H1 (cell line): ENCODE results near the gene RPUSD3. TPM values are rescaled to one million over a fixed set of nuclear protein-coding genes. Genes with fewer than 3 reads are reported as not detected.

ENCODE experiments used
- CTCF ChIA-PET: fragments of 300-600 bp; sonication (Branson Sonifier 250); formaldehyde crosslinking; loops from one replicate; lab custom pipeline; 2021; ENCODE audit not compliant: partially characterized antibody; lab: Charles Lee
- POLR2A ChIA-PET: fragments of 300-600 bp; sonication (Branson Sonifier 250); formaldehyde crosslinking; loops from one replicate; lab custom pipeline; 2021; ENCODE audit warnings: inconsistent platforms; ENCODE audit not compliant: partially characterized antibody; lab: Charles Lee
- DNase-seq, 2 experiments: peaks; one replicate each; pipeline versions ENCODE4 v3.0.0 to v3.0.0-alpha.2; 2010 to 2022; ENCODE audit warnings: low spot score in 2 of 2, low read depth in 1 of 2, mixed read lengths in 1 of 2
- FAIRE-seq: peaks from 2 replicates; lab custom pipeline; 2011; peaks lifted over from hg19 to GRCh38; lab: Jason Lieb, UNC
- H2AFZ ChIP-seq: 2 replicates; pipeline ENCODE4 v1.8.1; 2012; ENCODE audit warnings: low read length, inconsistent platforms
- H2AK5ac ChIP-seq: 2 replicates; pipeline ENCODE4 v1.6.1; 2013; ENCODE audit warnings: low read depth, low read length
- H2BK120ac ChIP-seq: replicated peaks from 2 replicates; pipeline ENCODE3; 2013; ENCODE audit warnings: low read depth, low read length, inconsistent platforms
- H2BK12ac ChIP-seq: 2 replicates; pipeline ENCODE4 v1.6.1; 2013; ENCODE audit warnings: low read depth, low read length
- H2BK15ac ChIP-seq: 2 replicates; pipeline ENCODE4 v1.6.1; 2013; ENCODE audit warnings: low read length
- H2BK20ac ChIP-seq: 2 replicates; pipeline ENCODE4 v1.6.1; 2013; ENCODE audit warnings: low read length
- H2BK5ac ChIP-seq: 2 replicates; pipeline ENCODE4 v1.6.1; 2013; ENCODE audit warnings: low read depth, low read length
- H3K14ac ChIP-seq: 2 replicates; pipeline ENCODE4 v1.6.1; 2013; ENCODE audit warnings: inconsistent platforms; ENCODE audit not compliant: insufficient read length
- H3K18ac ChIP-seq: 2 replicates; pipeline ENCODE4 v1.6.1; 2013; ENCODE audit warnings: low read length; ENCODE audit errors: extremely low read depth
- H3K23ac ChIP-seq: 2 replicates; pipeline ENCODE4 v1.6.1; 2013; ENCODE audit warnings: inconsistent platforms; ENCODE audit not compliant: insufficient read length
- H3K23me2 ChIP-seq: 2 replicates; pipeline ENCODE4 v1.6.1; 2013; ENCODE audit warnings: low read depth, low read length
- H3K27ac ChIP-seq: 2 replicates; pipeline ENCODE4 v1.6.1; 2011; ENCODE audit warnings: low read depth, low read length, inconsistent platforms
- H3K27me3 ChIP-seq, 4 experiments: replicated peaks in 1 of 4; 1 replicate in 1 of 4; 2 replicates in 3 of 4; pipeline versions ENCODE4 v1.6.1 to v1.8.1; 2011 to 2013; ENCODE audit warnings: low read length in 3 of 4, mild to moderate bottlenecking in 3 of 4, inconsistent platforms in 2 of 4, mixed read lengths in 2 of 4, moderate library complexity in 1 of 4; ENCODE audit not compliant: control insufficient read depth in 3 of 4, insufficient read depth in 3 of 4; ENCODE audit errors: extremely low read depth in 1 of 4
- H3K36me3 ChIP-seq, 4 experiments: 2 replicates each; pipeline versions ENCODE4 v1.6.1 to v1.8.1; 2011 to 2013; ENCODE audit warnings: mild to moderate bottlenecking in 4 of 4, low read length in 3 of 4, moderate library complexity in 2 of 4, control low read depth in 1 of 4, inconsistent platforms in 1 of 4; ENCODE audit not compliant: insufficient read depth in 4 of 4, control insufficient read depth in 2 of 4
- H3K4ac ChIP-seq: replicated peaks from 2 replicates; pipeline ENCODE3; 2013; ENCODE audit warnings: low read length, low read depth, mixed read lengths, inconsistent platforms; ENCODE audit not compliant: insufficient read length
- H3K4me1 ChIP-seq, 4 experiments: replicated peaks in 1 of 4; 1 replicate in 1 of 4; 2 replicates in 3 of 4; pipeline versions ENCODE4 v1.6.1 to v1.8.1; 2011 to 2013; ENCODE audit warnings: low read length in 3 of 4, inconsistent platforms in 2 of 4, mixed read lengths in 1 of 4; ENCODE audit not compliant: insufficient read depth in 4 of 4, control insufficient read depth in 3 of 4
- H3K4me2 ChIP-seq, 2 experiments: 2 replicates each; pipeline versions ENCODE4 v1.6.1 to v1.8.1; 2011 to 2013; ENCODE audit warnings: low read depth in 2 of 2, low read length in 2 of 2, control low read depth in 1 of 2, inconsistent platforms in 1 of 2, mild to moderate bottlenecking in 1 of 2; ENCODE audit not compliant: insufficient read depth in 1 of 2
- H3K4me3 ChIP-seq, 4 experiments: fragments of 200-600, 300-600 bp in 1 of 4; sonication (generic), shearing (Covaris generic), sonication (Bioruptor Twin) in 1 of 4; 2 replicates each; pipeline versions ENCODE4 v1.5.1 to v1.8.1; 2011 to 2016; ENCODE audit warnings: low read length in 4 of 4, low read depth in 3 of 4, control low read depth in 2 of 4, inconsistent platforms in 2 of 4, mild to moderate bottlenecking in 2 of 4, mixed read lengths in 1 of 4, moderate library complexity in 1 of 4; ENCODE audit not compliant: insufficient read depth in 2 of 4; ENCODE audit errors: extremely low read depth in 1 of 4
- H3K56ac ChIP-seq: replicated peaks from 2 replicates; pipeline ENCODE3; 2013; ENCODE audit warnings: low read depth, mild to moderate bottlenecking, mixed read lengths, low read length, inconsistent platforms; ENCODE audit not compliant: insufficient read length
- H3K79me1 ChIP-seq: 2 replicates; pipeline ENCODE4 v1.6.1; 2013; ENCODE audit warnings: low read depth, low read length, control low read depth
- H3K79me2 ChIP-seq, 2 experiments: 2 replicates each; pipeline versions ENCODE4 v1.6.1 to v1.8.1; 2012 to 2013; ENCODE audit warnings: low read length in 2 of 2, mild to moderate bottlenecking in 2 of 2, inconsistent platforms in 1 of 2; ENCODE audit not compliant: insufficient read depth in 2 of 2, control insufficient read depth in 1 of 2
- H3K9ac ChIP-seq, 4 experiments: replicated peaks in 1 of 4; 1 replicate in 1 of 4; 2 replicates in 3 of 4; pipeline versions ENCODE4 v1.6.1 to v1.8.1; 2011 to 2013; ENCODE audit warnings: low read depth in 3 of 4, low read length in 3 of 4, control low read depth in 2 of 4, mild to moderate bottlenecking in 2 of 4, moderate library complexity in 2 of 4, inconsistent platforms in 1 of 4; ENCODE audit errors: extremely low read depth in 1 of 4
- H3K9me3 ChIP-seq, 2 experiments: 2 replicates each; pipeline versions ENCODE4 v1.6.1 to v1.8.1; 2012 to 2013; ENCODE audit warnings: mild to moderate bottlenecking in 2 of 2, moderate library complexity in 2 of 2, control low read depth in 1 of 2, inconsistent platforms in 1 of 2, low read depth in 1 of 2, low read length in 1 of 2, mixed read lengths in 1 of 2; ENCODE audit not compliant: insufficient read depth in 2 of 2
- H4K20me1 ChIP-seq, 2 experiments: replicated peaks in 1 of 2; 2 replicates each; pipeline versions ENCODE3 to v1.8.1; 2011 to 2013; ENCODE audit warnings: inconsistent platforms in 2 of 2, low read length in 2 of 2, mild to moderate bottlenecking in 1 of 2; ENCODE audit not compliant: insufficient read depth in 2 of 2, control insufficient read depth in 1 of 2
- H4K5ac ChIP-seq: 2 replicates; pipeline ENCODE4 v1.6.1; 2013; ENCODE audit warnings: low read length, low read depth, mixed read lengths, inconsistent platforms; ENCODE audit not compliant: insufficient read length
- H4K8ac ChIP-seq: 2 replicates; pipeline ENCODE4 v1.8.0; 2013; ENCODE audit warnings: mild to moderate bottlenecking, moderate library complexity, low read length, inconsistent platforms; ENCODE audit not compliant: insufficient read depth; ENCODE audit errors: extremely low read depth
- H4K91ac ChIP-seq: replicated peaks from 2 replicates; pipeline ENCODE3; 2013; ENCODE audit warnings: low read length, mixed read lengths, inconsistent platforms; ENCODE audit not compliant: insufficient read length
- WGBS, 2 experiments: shearing (Covaris generic) in 1 of 2; methylation state at CpG; one replicate each; pipeline versions ENCODE4 v1.1.6 to v1.1.7; 2013 to 2015; ENCODE audit warnings: low lambda C conversion rate in 2 of 2, mixed read lengths in 2 of 2, inconsistent platforms in 1 of 2, low coverage in 1 of 2, missing lambda C conversion rate in 1 of 2; ENCODE audit not compliant: insufficient replicate concordance in 2 of 2, insufficient coverage in 1 of 2, insufficient read length in 1 of 2; ENCODE audit errors: extremely low coverage in 1 of 2, missing lambda C conversion rate in 1 of 2; 5-methylcytosine and 5-hydroxymethylcytosine counted together
- polyA plus RNA-seq, 7 experiments: library from polyadenylated mRNA; depleted of rRNA in 3 of 7; stranded (reverse) in 5 of 7; unstranded in 2 of 7; fragments of >200 nt in 5 of 7; fragments of 200-250 nt in 2 of 7; gene quantifications; 1 replicate in 5 of 7; 2 replicates in 1 of 7; 4 replicates in 1 of 7; pipeline versions ENCODE4 v1.2.1 to v1.2.3, GENCODE V29; 2011 to 2013; ENCODE audit warnings: missing spikeins in 2 of 7, mixed read lengths in 2 of 7
- total RNA-seq: library from RNA; stranded (reverse); fragmentation: NEBNext Ultra II Directional; extraction: Animal tissue kit (Norgen Biotek cat#: 25700); gene quantifications from 2 replicates; pipeline ENCODE4 v1.2.1, GENCODE V29; 2021
- TF ChIP-seq, protein P1 (sequence below): IDR thresholded peaks from 2 replicates; pipeline ENCODE4 v1.6.1; 2012; ENCODE audit warnings: low read length, inconsistent platforms

The RPUSD3 gene
- total and polyA plus RNA-seq, 2 of the 8 experiments (the other 6 are each of a cell fraction or from before 2014, with no cell fraction given): 68.4 to 154 TPM

DNA sequence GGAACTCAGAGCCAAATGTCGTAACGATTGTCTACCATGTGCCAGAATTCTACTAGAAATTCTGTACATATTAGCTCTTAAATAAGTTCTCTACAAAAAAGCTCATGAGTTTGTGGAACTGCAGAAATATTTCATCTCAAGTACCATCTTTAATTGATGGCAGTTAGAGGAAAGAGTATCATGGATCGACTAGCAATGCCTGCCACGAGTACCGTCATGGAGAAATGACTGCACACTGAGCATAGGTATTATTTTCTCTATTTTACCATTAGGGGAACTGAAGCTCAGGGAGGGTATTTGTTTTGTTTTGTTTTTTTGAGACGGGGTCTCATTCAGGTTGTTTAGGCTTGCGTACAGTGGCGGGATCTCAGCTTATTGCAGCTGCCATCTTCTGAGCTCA, 2.8 kb downstream of the RPUSD3 start:
- WGBS, 2 experiments: 80% methylated on average over 8 of the region's 8 CpGs; no CpG with 5 or more reads in 1 of the 2 experiments
- POLR2A ChIA-PET: interaction anchor here (0.6 to 2.5 kb wide), 4 partner anchors 9 to 105 kb away, joined by 3 to 12 read pairs (median 4); no protein-coding TSS in a partner anchor
- Histone ChIP-seq H4K20me1 (peaks cover 0 to 8% of the 10 kb centered on the region in 2 experiments), H3K56ac (no peak overlapping the region), H3K4me2 (no peak overlapping the region)
- TF ChIP-seq, protein P1, sequence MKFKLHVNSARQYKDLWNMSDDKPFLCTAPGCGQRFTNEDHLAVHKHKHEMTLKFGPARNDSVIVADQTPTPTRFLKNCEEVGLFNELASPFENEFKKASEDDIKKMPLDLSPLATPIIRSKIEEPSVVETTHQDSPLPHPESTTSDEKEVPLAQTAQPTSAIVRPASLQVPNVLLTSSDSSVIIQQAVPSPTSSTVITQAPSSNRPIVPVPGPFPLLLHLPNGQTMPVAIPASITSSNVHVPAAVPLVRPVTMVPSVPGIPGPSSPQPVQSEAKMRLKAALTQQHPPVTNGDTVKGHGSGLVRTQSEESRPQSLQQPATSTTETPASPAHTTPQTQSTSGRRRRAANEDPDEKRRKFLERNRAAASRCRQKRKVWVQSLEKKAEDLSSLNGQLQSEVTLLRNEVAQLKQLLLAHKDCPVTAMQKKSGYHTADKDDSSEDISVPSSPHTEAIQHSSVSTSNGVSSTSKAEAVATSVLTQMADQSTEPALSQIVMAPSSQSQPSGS: no peak
- TF ChIP-seq, all 59 proteins: peak for 0
- Histone ChIP-seq H3K36me3 (peaks cover 3 to 34% (median 18%) of the 10 kb centered on the region in 4 experiments; a peak in 7 of 8 replicates), H3K14ac (no peak overlapping the region), H2BK12ac (no peak overlapping the region), H2BK20ac (no peak overlapping the region), H2BK5ac (no peak overlapping the region), H4K8ac (no peak overlapping the region), H3K4me3 (no peak overlapping the region), H2BK120ac (no peak overlapping the region), H3K4ac (no peak overlapping the region), H3K79me2 (no peaks in the 10 kb centered on the region), H2AFZ (no peak overlapping the region), H3K18ac (no peak overlapping the region), H4K5ac (no peak overlapping the region), H3K23me2 (peaks cover 7% of the 10 kb centered on the region), H3K27ac (no peak overlapping the region), H3K23ac (no peak overlapping the region), H3K27me3 (no peaks in the 10 kb centered on the region), H3K4me1 (peaks cover 0 to 6% (median under 1%) of the 10 kb centered on the region in 4 experiments; a peak in 2 of 7 replicates), H2BK15ac (no peak overlapping the region), H3K9me3 (no peaks in the 10 kb centered on the region), H4K91ac (no peak overlapping the region), H2AK5ac (no peak overlapping the region), H3K79me1 (no peaks in the 10 kb centered on the region), H3K9ac (no peak overlapping the region)
- CTCF ChIA-PET: interaction anchor here (0.6 to 7.5 kb wide), 11 partner anchors 8 to 488 kb away, joined by 3 to 74 read pairs (median 4); partner anchors contain the start of gene IL17RE
- DNase-seq (no peak), FAIRE-seq (no peak)
